Measurements from ENCODE around the gene DIP2C. TPM values are rescaled to one million over a fixed set of nuclear protein-coding genes. Genes with fewer than 3 reads are reported as not detected.

Gene DIP2C
- total RNA-seq, result 10 to 100 TPM; 30.1 to 43.4 TPM
- 14.9 TPM for polyA plus RNA-seq (ENCODE audit: insufficient read depth, low read depth, low replicate concordance)
- long read RNA-seq, donor 1, partial matches to known transcripts, result 5 of 5 reads
- long read RNA-seq, donor 1, other reads (novel, unspliced or antisense), result 0 of 5 reads
- long read RNA-seq, donor 2, result 0 reads

- Histone ChIP-seq H3K4me3 (peak within 1 kb of the TSS; percentile 73 to 82), H3K27ac (peak within 1 kb of the TSS; percentile 84 to 90), H3K9me3 (no peaks in the 10 kb centered on the region), H3K4me1 (peaks cover 8% of the 10 kb centered on the region), H3K36me3 (ENCODE audit: low read depth, missing control alignments) (no peaks in the 10 kb centered on the region), H3K27me3 (no peaks in the 10 kb centered on the region)
- TF ChIP-seq POLR2A (IDR thresholded peaks at IDR 0.05) (no peak), CTCF (IDR thresholded peaks at IDR 0.05) (no peak)
- DNase-seq, result peak; percentile 84
- 0 to 1% methylated on average over 7 to 65 of the region's 137 CpGs for WGBS, 2 donors
- intact Hi-C loops (cut with DNase I; ENCODE audit: low total_unique reads), result no loop called here
Observed at GRCh38 chr10:689452-690371, at the start of gene DIP2C. TSS of gene DIP2C (minus strand) at chr10:689668. CDS start at chr10:689578, 90 bp downstream.

- Histone ChIP-seq H3K27ac (no peak overlapping the region), H3K9me3 (no peaks in the 10 kb centered on the region), H3K4me3 (no peak overlapping the region), H3K4me1 (no peaks in the 10 kb centered on the region), H3K36me3 (ENCODE audit: low read depth, missing control alignments) (no peaks in the 10 kb centered on the region), H3K27me3 (no peaks in the 10 kb centered on the region)
- intact Hi-C loops (cut with DNase I; ENCODE audit: low total_unique reads), result no loop called here
- 43 to 69% methylated on average over 3 of the region's 3 CpGs for WGBS, 2 donors
- DNase-seq, result no peak
- TF ChIP-seq POLR2A (IDR thresholded peaks at IDR 0.05) (no peak), CTCF (IDR thresholded peaks at IDR 0.05) (no peak)
Observed at GRCh38 chr10:734481-734880, 45.0 kb upstream of the DIP2C start.

GRCh38 chr10:733086-733485 is 43.6 kb upstream of the DIP2C start:
- 79 to 82% methylated on average over 9 of the region's 9 CpGs for WGBS, 2 donors
- Histone ChIP-seq H3K9me3 (no peaks in the 10 kb centered on the region), H3K4me3 (no peak overlapping the region), H3K4me1 (no peaks in the 10 kb centered on the region), H3K27me3 (no peaks in the 10 kb centered on the region), H3K36me3 (ENCODE audit: low read depth, missing control alignments) (no peaks in the 10 kb centered on the region), H3K27ac (no peak overlapping the region)
- DNase-seq, result no peak
- TF ChIP-seq CTCF (IDR thresholded peaks at IDR 0.05) (no peak), POLR2A (IDR thresholded peaks at IDR 0.05) (no peak)
- intact Hi-C loops (cut with DNase I; ENCODE audit: low total_unique reads), result no loop called here

GRCh38 chr10:729213-729612 is 39.7 kb upstream of the DIP2C start:
- Histone ChIP-seq H3K9me3 (no peaks in the 10 kb centered on the region), H3K4me1 (no peaks in the 10 kb centered on the region), H3K4me3 (no peak overlapping the region), H3K27ac (no peak overlapping the region), H3K27me3 (no peaks in the 10 kb centered on the region), H3K36me3 (ENCODE audit: low read depth, missing control alignments) (no peaks in the 10 kb centered on the region)
- no peak for DNase-seq
- intact Hi-C loops (cut with DNase I; ENCODE audit: low total_unique reads), result no loop called here
- 73 to 88% methylated on average over 2 to 8 of the region's 8 CpGs for WGBS, 2 donors
- TF ChIP-seq POLR2A (IDR thresholded peaks at IDR 0.05), result no peak
- TF ChIP-seq CTCF (IDR thresholded peaks at IDR 0.05), result no peak

All from testis (tissue), 5 donors.